Osteoblast (primary cell): ENCODE measurements around the gene SLC30A3. TPM values are rescaled to one million over a fixed set of nuclear protein-coding genes. Genes with fewer than 3 reads are reported as not detected.

ENCODE experiments used
- DNase-seq: peaks from one replicate; pipeline ENCODE4 v3.0.0; 2011; ENCODE audit warnings: low spot score, mixed read lengths; ENCODE audit not compliant: insufficient read length; ENCODE audit errors: missing footprints
- H2AFZ ChIP-seq: 2 replicates; pipeline ENCODE4 v1.6.0; 2011; ENCODE audit warnings: mild to moderate bottlenecking, low read length
- H3K27ac ChIP-seq: 2 replicates; pipeline ENCODE4 v1.5.1; 2011; ENCODE audit warnings: mild to moderate bottlenecking, low read depth, low read length, moderate library complexity
- H3K27me3 ChIP-seq: 2 replicates; pipeline ENCODE4 v1.6.0; 2012; ENCODE audit warnings: mild to moderate bottlenecking, control low read depth, inconsistent platforms, low read length, moderate library complexity; ENCODE audit not compliant: insufficient read depth
- H3K36me3 ChIP-seq: 2 replicates; pipeline ENCODE4 v1.5.1; 2011; ENCODE audit warnings: mild to moderate bottlenecking, low read length, control low read depth, moderate library complexity; ENCODE audit not compliant: insufficient read depth
- H3K4me1 ChIP-seq: 2 replicates; pipeline ENCODE4 v1.5.1; 2011; ENCODE audit warnings: mild to moderate bottlenecking, low read length, control low read depth, moderate library complexity; ENCODE audit not compliant: insufficient read depth
- H3K4me2 ChIP-seq: 2 replicates; pipeline ENCODE4 v1.6.0; 2011; ENCODE audit warnings: mild to moderate bottlenecking, low read length; ENCODE audit not compliant: insufficient read depth
- H3K4me3 ChIP-seq: fragments of 200-600 bp; sonication (generic); 3 replicates; pipeline ENCODE4 v1.5.1; 2012; ENCODE audit warnings: mild to moderate bottlenecking, low read length, inconsistent platforms; ENCODE audit not compliant: insufficient read depth
- H3K79me2 ChIP-seq: 2 replicates; pipeline ENCODE4 v1.6.0; 2012; ENCODE audit warnings: mild to moderate bottlenecking, low read length, control low read depth, inconsistent platforms; ENCODE audit not compliant: insufficient read depth
- H3K9me3 ChIP-seq: 2 replicates; pipeline ENCODE4 v1.5.1; 2011; ENCODE audit warnings: low read depth, low read length, control low read depth
- H4K20me1 ChIP-seq: 2 replicates; pipeline ENCODE4 v1.6.0; 2012; ENCODE audit warnings: mild to moderate bottlenecking, low read length, control low read depth; ENCODE audit not compliant: insufficient read depth
- total RNA-seq: library from RNA; depleted of rRNA; stranded (reverse); fragments of >200 nt; gene quantifications from 2 replicates; pipeline ENCODE4 v1.2.3, GENCODE V29; 2012
- TF ChIP-seq, protein P1 (sequence below): IDR thresholded peaks from 2 replicates; pipeline ENCODE4 v1.5.1; 2011; ENCODE audit warnings: mild to moderate bottlenecking, low read depth, low read length, moderate library complexity; ENCODE audit errors: extremely low read depth

SLC30A3 gene
- total RNA-seq, 1 donor, result under 0.01 TPM

DNA sequence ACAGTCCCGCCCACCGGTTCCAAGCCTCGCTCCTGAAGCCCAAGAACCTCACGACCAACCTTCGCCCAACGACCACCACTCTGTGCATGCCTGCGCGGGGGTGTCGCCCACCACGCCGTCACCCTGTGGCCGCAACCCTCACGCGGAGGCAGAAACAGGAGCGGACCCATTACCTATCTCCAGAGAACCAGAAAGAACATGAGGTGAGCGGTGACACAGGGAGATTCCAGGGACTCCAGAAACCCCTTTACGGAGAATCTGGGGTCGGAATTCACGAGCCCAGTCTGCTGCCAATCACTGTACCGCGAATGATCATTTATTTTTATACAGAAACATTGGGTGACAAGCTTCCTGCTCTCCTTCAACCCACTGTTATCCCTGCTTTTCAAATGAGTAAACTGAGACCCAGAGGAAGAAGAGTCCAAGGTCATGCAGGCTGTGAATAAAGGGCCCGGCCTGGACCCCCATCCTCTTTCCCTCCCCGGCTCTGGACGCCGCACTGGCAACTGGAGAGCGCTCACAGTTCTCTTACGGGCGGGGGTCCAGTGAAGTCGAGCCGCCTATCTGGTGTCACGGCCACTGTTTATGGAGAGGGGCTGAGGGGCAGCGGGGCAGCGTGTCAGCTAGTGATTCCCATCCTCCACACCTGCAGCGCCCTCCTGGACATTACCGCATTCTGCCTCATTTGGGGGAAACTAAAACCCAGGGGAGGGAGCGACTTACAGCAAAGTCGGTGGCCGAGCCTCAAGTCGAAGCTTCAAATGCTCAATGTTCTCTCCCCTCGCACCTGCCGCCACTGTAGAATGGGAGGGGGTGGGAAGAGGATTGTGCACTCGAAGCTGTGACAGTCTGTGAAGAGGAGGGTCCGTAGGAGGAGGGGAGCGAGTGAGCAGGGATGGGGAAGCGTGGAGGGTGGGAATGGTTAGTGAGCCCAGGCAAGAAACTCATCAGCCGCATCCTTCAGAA lies 723 bp upstream of the SLC30A3 start:
- Histone ChIP-seq H3K27ac (no peak overlapping the region), H3K36me3 (no peaks in the 10 kb centered on the region), H3K9me3 (no peaks in the 10 kb centered on the region), H3K4me3 (peak overlapping the region; percentile 57), H3K4me2 (peak overlapping the region; percentile 56), H2AFZ (no peak overlapping the region), H3K4me1 (no peaks in the 10 kb centered on the region), H4K20me1 (peaks cover 2% of the 10 kb centered on the region), H3K79me2 (no peaks in the 10 kb centered on the region), H3K27me3 (peaks cover 83% of the 10 kb centered on the region)
- TF ChIP-seq, protein P1, sequence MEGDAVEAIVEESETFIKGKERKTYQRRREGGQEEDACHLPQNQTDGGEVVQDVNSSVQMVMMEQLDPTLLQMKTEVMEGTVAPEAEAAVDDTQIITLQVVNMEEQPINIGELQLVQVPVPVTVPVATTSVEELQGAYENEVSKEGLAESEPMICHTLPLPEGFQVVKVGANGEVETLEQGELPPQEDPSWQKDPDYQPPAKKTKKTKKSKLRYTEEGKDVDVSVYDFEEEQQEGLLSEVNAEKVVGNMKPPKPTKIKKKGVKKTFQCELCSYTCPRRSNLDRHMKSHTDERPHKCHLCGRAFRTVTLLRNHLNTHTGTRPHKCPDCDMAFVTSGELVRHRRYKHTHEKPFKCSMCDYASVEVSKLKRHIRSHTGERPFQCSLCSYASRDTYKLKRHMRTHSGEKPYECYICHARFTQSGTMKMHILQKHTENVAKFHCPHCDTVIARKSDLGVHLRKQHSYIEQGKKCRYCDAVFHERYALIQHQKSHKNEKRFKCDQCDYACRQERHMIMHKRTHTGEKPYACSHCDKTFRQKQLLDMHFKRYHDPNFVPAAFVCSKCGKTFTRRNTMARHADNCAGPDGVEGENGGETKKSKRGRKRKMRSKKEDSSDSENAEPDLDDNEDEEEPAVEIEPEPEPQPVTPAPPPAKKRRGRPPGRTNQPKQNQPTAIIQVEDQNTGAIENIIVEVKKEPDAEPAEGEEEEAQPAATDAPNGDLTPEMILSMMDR, result no peak
- peak; percentile 84 for DNase-seq

DNA sequence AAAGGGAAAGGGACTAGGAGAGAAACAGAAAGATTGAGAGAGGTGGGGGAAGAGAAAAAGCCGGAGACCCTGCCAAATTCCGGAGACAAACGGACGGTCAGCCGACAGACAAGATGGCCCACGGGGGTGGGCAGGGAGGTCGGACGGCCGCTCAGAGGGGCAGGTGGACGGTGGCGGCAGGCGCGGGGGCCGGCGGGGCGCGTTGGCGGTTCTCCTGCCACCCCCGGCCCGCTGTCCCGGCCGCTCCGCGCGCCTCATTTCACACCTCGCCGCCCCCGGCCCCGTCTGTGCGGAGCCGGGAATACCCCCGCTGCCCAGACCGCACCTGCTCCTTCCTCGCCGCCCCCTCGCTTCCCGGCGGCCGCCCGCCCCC lies 935 bp downstream of the SLC30A3 start:
- Histone ChIP-seq H3K27ac (no peak overlapping the region), H3K9me3 (no peaks in the 10 kb centered on the region), H3K4me2 (no peak overlapping the region), H2AFZ (no peak overlapping the region), H3K27me3 (peaks cover 73% of the 10 kb centered on the region), H3K79me2 (no peaks in the 10 kb centered on the region), H3K36me3 (no peaks in the 10 kb centered on the region), H3K4me3 (no peak overlapping the region), H4K20me1 (peaks cover 2% of the 10 kb centered on the region), H3K4me1 (no peaks in the 10 kb centered on the region)
- peak; percentile 82 for DNase-seq
- TF ChIP-seq, protein P1, result no peak

DNA sequence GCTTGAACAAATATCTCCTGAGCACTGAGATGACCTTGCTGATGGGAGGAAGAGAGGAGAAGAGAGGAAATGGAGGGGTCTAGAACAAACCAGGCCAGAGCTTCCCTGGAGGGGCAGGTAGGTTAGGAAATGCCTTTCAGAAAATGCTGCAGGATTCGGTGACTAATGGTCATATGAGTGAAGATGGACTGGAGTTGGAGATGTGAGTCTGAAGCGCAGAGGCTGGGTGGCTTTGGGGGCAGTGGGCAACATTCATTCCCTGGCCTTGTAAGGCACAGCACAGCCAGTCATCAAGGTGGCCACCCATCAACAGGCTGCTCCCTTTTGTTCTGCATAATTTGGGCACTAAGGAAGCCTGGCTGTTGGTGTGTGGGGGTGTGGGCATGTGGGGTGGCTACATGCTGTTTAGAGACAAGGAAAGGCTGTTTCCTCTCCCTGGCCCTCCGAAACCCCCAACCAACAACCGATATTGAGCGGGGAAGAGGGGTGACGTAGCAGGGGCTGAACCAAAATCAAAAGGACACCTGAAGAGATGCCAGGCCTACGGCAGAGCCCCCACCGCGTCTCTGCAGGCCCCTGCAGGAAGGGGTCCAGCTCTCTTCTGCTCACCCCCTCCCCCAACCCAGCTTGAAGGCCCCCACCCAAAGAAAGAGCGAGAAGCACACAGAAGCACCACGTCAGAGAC lies 1.5 kb downstream of the SLC30A3 start:
- H2AFZ ChIP-seq, result no peak overlapping the region
- no peak overlapping the region for H3K4me3 ChIP-seq
- H3K4me1 ChIP-seq, result peaks cover 1% of the 10 kb centered on the region
- H3K36me3 ChIP-seq, result no peaks in the 10 kb centered on the region
- TF ChIP-seq, protein P1, result no peak
- H4K20me1 ChIP-seq, result peaks cover 2% of the 10 kb centered on the region
- peaks cover 70% of the 10 kb centered on the region for H3K27me3 ChIP-seq
- H3K79me2 ChIP-seq, result no peaks in the 10 kb centered on the region
- H3K27ac ChIP-seq, result no peak overlapping the region
- H3K4me2 ChIP-seq, result no peak overlapping the region
- DNase-seq, result peak; percentile 70
- no peaks in the 10 kb centered on the region for H3K9me3 ChIP-seq

DNA sequence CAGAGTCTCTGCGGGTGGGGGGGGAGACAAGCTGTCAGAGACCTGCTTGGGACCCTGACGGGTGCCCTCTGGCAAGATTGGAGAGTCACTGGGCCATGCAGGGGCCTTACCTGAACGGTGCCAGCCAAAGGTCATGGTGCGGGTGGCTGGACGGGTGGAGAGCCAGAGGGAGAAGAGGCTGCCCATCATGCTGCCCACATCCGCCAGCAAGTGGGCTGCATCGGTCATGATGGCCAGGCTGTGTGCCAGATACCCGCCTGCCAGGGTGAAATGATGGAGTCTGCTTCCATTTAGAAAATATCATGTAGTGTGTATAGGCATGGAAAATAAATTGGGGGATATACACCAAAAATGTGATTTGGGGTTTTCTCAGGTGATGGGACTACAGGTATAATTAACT lies 4.8 kb downstream of the SLC30A3 start:
- peak; percentile 62 for DNase-seq
- Histone ChIP-seq H2AFZ (no peak overlapping the region), H3K4me2 (no peak overlapping the region)

More for the DNA sequence above, 4.8 kb downstream of the SLC30A3 start:
- Histone ChIP-seq H3K27me3 (peaks cover 37% of the 10 kb centered on the region), H3K9me3 (no peaks in the 10 kb centered on the region), H3K79me2 (no peaks in the 10 kb centered on the region), H3K27ac (no peak overlapping the region), H3K4me1 (peaks cover 18% of the 10 kb centered on the region), H4K20me1 (no peaks in the 10 kb centered on the region), H3K36me3 (no peaks in the 10 kb centered on the region), H3K4me3 (no peak overlapping the region)
- TF ChIP-seq, protein P1, result no peak
